22Rv1 (cell line): ENCODE results near the gene MYD88.
A peak's percentile ranks its signal among the peaks of the same experiment; 100 is the strongest.

ENCODE experiments used
- H3K27ac ChIP-seq: fragments of 450-650 bp; 2 replicates; pipeline ENCODE4 v1.5.1; 2017
- ZFX ChIP-seq: fragments of 450-650 bp; IDR thresholded peaks from 2 replicates; pipeline ENCODE4 v1.6.1; 2017; ENCODE audit warnings: antibody characterized with exemption, borderline replicate concordance
- TF ChIP-seq, protein P1 (sequence below): fragments of 450-650 bp; IDR thresholded peaks from 2 replicates; pipeline ENCODE4 v1.5.1; 2017; ENCODE audit warnings: mild to moderate bottlenecking

The MYD88 gene

DNA sequence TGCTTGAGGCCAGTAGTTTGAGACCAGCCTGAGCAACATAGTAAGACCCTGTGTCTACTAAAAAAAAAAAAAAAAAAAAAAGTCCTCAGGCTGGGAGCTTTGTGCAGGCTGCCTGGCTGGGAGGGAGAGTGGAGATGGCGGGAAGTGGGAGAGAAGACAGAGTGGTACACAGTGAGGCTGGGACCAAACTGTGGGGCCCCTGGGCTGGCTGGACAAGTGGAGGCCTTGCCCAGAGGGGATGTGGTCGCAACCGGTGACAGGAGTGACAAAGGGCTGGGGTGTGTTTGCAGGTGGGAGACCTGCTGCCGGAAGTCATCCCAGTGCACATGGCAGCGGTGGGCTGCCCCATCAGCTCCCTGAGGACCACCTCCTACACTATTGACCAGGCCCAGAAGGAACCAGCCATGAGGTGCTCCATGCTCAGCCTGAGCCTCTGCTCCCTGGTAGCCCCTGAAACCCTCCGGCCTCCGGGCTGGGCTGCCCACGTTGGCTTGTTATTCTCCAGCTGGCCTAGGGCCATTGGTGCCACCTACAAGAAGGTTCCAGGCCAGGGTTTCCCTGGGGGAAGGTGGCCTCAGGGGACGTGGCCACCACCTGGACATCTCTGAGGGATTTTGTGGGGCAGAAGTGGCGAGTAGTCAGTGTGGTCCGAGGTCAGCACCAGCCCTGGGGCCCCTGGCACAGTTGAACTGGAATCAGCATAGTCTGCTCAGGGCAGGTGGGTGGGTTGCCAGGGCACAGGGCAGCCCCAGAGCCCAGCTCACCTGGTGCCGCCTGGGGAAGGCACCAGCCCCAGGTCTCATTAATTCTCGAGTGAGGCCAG is 24.2 kb upstream of the MYD88 start:
- no peak overlapping the region for H3K27ac ChIP-seq
- no peak for TF ChIP-seq ZFX
- TF ChIP-seq, protein P1, sequence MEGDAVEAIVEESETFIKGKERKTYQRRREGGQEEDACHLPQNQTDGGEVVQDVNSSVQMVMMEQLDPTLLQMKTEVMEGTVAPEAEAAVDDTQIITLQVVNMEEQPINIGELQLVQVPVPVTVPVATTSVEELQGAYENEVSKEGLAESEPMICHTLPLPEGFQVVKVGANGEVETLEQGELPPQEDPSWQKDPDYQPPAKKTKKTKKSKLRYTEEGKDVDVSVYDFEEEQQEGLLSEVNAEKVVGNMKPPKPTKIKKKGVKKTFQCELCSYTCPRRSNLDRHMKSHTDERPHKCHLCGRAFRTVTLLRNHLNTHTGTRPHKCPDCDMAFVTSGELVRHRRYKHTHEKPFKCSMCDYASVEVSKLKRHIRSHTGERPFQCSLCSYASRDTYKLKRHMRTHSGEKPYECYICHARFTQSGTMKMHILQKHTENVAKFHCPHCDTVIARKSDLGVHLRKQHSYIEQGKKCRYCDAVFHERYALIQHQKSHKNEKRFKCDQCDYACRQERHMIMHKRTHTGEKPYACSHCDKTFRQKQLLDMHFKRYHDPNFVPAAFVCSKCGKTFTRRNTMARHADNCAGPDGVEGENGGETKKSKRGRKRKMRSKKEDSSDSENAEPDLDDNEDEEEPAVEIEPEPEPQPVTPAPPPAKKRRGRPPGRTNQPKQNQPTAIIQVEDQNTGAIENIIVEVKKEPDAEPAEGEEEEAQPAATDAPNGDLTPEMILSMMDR: no peak

DNA sequence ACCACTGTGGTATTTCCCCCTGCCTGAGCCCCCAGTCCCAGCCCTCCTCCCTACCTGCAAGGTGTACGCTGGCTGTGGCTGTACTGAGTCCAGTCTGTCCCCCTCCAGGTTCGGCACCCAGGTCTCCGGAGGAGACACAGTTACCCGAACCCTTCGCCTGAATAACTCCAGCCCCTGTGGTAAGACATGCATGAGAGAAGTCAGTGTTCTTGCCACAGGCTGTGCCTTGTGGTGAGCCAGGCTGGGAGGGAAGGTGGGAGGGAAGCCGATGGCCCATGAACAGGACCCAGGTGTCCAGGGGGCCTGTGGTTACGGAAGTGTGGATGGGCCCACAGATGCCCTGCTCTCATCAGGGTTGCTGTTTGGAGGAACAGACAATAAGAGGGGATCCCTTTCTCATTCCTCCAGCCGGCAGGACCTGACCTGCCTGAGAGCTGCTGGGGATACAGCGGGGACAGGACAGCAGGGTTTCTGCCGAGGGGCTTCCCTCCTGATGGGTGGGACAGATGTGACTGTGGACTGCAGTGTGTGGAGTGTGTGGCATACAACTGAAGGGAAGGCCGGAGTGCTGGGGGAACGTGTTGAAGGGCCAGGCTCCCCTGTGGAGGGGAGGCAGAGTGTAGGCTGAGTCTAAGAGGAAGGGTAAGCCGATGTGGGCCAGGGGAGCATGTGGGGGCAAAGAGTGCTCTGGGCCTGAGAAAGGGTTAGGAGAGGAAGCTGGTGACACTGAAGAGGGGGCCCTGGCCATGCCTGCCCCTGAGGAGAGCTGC is 23.4 kb upstream of the MYD88 start:
- H3K27ac ChIP-seq: no peak overlapping the region
- no peak for TF ChIP-seq ZFX
- TF ChIP-seq, protein P1: no peak

DNA sequence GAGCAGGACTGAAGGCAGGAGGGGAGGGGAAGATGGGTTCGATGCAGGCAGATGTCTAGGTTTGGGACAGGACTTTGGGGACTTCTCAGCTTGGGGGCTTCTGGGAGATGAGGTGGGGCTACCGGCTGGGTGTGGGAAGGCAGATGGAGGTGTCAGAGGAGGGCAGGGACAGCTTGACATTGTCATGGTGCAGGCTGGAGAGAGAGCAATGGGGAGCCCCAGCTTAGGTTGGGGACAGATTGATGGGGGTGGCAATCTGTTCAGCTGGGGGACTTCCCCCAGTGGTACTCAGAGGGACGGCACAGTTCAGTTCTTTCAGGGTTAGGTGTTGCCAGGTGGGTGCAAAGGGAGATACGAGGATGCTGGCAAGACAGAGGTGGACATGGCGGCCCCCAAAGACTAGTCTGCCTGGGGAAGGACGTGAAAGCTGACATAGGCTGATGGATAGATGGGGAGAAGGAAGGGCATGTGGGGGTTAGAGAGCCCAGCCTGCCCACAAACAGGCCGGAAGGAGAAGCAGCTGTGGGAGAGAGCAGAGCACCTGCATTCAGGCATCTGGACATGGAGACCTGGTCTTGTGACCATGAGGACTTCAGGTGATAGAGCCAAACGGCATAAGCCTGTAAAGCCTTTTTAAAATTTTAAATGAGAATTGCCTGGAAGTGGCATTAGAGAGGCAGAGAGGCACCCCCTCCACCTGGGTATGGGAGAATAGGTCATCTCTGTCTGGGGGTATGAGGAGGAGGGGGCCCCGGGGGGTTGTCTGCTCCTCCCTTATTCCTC is 22.6 kb upstream of the MYD88 start:
- TF ChIP-seq ZFX: no peak
- TF ChIP-seq, protein P1: no peak
- no peak overlapping the region for H3K27ac ChIP-seq

DNA sequence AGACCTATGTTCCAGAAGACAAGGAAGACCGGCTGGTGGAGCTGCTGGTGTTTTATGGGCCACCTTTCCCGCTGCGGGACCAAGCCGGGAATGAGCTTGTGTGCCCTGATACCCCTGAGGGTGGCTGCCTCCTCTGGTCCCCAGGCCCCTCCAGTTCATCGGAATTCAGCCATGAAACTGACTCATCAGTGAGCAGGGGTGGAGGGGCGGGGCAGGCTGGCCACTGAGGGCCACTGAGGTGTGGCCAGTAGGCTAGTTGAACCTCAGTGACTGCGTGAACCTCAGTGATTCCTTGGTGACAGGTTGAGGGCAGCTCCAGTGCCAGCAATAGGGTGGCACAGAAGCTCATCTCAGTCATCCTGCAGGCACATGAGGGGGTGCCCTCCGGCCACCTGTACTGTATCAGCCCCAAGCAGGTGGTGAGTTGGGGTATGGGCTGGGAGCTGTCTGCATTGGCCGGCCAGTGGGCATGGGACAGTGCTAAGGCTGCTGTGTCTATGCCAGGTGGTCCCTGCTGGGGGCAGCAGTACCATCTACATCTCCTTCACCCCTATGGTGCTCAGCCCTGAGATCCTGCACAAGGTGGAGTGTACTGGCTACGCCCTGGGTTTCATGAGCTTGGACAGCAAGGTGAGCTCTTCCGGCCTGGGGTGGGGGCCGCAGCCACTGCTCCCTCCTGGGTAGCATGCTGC is 21.8 kb upstream of the MYD88 start:
- TF ChIP-seq, protein P1: no peak
- no peak overlapping the region for H3K27ac ChIP-seq

DNA sequence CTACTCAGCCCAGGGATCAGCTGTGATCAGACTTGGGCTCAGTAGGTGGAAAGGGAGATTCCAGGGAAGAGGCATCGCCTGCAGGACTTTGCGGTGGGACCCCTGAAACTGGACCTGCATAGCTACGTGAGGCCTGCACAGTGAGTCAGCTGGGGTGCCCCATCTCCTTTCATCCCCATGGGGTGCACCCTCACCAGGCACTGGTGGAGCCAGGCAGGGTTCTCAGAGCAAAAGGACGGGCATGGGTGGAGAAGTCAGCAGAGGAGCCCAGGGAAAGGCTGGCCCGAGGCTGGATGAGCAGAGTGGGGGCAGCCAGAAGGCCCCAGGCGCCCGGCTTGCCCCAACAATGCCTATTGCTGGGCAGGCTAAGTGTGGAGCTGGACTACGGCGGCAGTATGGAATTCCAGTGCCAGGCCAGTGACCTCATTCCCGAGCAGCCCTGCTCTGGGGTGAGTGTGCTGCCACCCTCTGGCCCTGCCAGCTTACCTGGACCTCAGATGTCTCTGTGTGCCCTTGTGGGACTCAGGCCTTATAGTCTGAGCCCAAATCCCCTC is 21.2 kb upstream of the MYD88 start:
- no peak overlapping the region for H3K27ac ChIP-seq
- TF ChIP-seq, protein P1: no peak
- TF ChIP-seq ZFX: no peak

DNA sequence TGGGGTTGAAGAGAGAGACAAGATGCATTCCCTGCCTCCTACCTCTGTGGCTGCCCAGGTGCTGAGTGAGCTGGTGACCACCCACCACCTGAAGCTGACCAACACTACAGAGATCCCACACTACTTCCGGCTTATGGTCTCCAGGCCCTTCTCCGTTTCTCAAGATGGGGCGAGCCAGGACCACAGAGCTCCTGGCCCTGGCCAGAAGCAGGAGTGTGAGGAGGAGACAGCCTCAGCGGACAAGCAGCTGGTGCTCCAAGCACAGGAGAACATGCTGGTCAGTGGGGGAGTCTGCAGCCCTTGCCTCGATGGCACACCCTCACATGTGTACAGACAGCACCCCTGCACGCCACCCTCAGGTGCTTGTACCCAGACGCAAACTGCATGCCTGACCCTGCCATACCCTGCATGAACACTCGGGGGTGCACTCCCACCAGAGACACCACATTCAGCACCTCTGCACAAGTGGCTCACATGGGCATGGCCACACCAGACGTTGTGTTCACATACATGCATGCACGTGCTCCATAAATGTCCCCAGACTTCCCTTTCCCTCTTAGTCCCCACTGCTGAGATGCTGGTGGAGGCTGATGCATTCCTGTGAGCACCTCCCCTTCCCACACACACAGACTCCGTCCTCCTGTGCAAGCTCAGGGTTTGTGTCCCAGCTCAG is 20.6 kb upstream of the MYD88 start:
- TF ChIP-seq, protein P1: peak; percentile 71
- no peak for TF ChIP-seq ZFX

More for the DNA sequence above, 20.6 kb upstream of the MYD88 start:
- H3K27ac ChIP-seq: 0 out of 2 replicates have a peak overlapping the region, but pooled peaks have one; percentile 8
